Memory B cell (primary cell): Measurements from ENCODE around the gene NFATC4.

Experiments used
- ATAC-seq: fragments of 150-1000 bp; cut with Tn5 transposase; 2 replicates; pipeline ENCODE4 v1.10.0; 2021; ENCODE audit warnings: low read depth, mild to moderate bottlenecking, moderate library complexity
- DNase-seq, 2 donors: peaks; one replicate each; pipeline ENCODE4 v3.0.0; 2022; ENCODE audit warnings: low spot score in 2 of 2
- H3K27ac Mint-ChIP-seq: one replicate; pipeline ENCODE4 v1.8.0; 2022; ENCODE audit warnings: mild to moderate bottlenecking, moderate library complexity, mixed read lengths
- H3K27me3 Mint-ChIP-seq: one replicate; pipeline ENCODE4 v1.8.0; 2022; ENCODE audit warnings: mixed read lengths
- H3K36me3 Mint-ChIP-seq: one replicate; pipeline ENCODE4 v1.8.0; 2022; ENCODE audit warnings: mild to moderate bottlenecking, mixed read lengths
- H3K4me1 Mint-ChIP-seq: one replicate; pipeline ENCODE4 v1.8.0; 2022; ENCODE audit warnings: mixed read lengths
- H3K4me3 Mint-ChIP-seq: one replicate; pipeline ENCODE4 v1.8.0; 2022; ENCODE audit warnings: mild to moderate bottlenecking, moderate library complexity, mixed read lengths
- H3K9me3 Mint-ChIP-seq: one replicate; pipeline ENCODE4 v1.8.0; 2022; ENCODE audit warnings: mixed read lengths

The NFATC4 gene

GRCh38 chr14:24425704-24426103 is 57.7 kb downstream of the NFATC4 start:
- Mint-ChIP-seq H3K9me3 (no peaks in the 10 kb centered on the region), H3K4me3 (no peak overlapping the region), H3K27me3 (no peaks in the 10 kb centered on the region), H3K4me1 (peaks cover 7% of the 10 kb centered on the region), H3K27ac (peak overlapping the region; percentile 28), H3K36me3 (no peaks in the 10 kb centered on the region)
- no peak for ATAC-seq
- no peak for DNase-seq

DNA sequence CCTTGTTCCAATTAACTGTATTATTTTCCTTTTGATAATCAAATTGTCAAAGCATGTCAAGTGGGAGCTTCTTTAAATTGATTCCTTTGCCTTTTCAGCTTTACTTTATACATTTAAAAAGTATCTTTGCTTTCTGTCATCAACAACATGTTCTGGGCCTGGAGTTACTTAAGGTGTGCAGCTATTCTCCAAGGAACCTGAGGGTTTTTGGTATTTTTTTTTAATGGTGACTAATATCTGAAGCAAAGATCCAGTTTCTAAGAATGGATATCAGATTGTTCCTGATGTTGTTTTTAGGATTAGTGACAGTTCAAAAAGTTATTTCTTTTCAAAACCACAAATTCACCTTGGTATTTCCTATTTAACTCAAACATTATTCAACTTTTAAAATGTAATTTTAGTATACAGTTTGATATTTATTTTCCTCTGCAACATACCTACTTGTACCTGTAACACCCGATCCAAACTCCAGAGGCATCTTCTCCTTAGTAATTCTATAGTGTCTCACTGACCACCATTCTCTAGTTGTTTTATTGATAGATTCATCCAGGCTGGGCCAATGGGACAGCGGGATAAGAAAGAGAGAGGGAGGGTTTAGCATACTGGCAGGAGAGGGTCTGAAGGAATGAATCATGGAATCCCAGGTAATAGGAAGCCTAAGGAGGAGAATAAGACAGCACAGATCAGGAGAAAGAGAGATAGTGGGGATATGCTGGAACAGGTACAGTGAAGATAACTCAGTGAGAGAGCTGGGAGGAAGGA is 58.3 kb downstream of the NFATC4 start:
- Mint-ChIP-seq H3K36me3 (no peaks in the 10 kb centered on the region), H3K27ac (peak overlapping the region; percentile 28), H3K4me1 (peaks cover 11% of the 10 kb centered on the region), H3K9me3 (no peaks in the 10 kb centered on the region), H3K4me3 (no peak overlapping the region), H3K27me3 (no peaks in the 10 kb centered on the region)
- no peak for ATAC-seq
- no peak for DNase-seq

DNA sequence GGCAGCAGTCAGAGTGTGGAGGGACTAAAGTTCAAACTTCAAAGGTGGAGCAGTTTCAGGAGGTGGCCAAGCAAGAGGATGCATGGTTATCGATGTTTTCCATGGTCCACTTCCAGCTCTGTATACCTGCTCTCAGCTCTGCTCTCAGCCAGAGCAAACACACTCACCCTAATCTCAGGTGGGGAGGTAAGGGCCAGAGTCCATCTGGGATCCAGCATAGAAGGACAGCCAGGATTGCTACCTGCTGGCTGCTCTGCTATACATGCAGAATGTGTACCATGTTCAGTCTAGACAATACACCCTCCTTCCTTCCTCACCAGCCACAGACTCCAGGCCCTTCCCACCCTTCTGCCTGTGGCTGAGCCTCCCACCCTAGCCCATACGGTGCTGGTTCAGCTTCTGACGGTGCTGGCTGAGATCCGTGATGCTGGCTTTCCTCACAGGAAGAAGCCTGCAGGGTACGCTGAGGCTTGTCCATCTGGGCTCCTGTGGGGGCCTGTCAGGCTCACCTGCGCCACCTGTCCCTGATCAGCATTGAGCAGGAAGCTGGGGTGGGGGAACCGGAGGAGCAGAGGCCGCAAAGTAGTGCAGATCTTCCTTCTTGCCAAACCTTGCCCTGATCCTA is 59.0 kb downstream of the NFATC4 start:
- no peaks in the 10 kb centered on the region for H3K9me3 Mint-ChIP-seq
- no peak overlapping the region for H3K27ac Mint-ChIP-seq
- ATAC-seq (no peak), DNase-seq (no peak)
- no peak overlapping the region for H3K4me3 Mint-ChIP-seq
- H3K4me1 Mint-ChIP-seq: peaks cover 15% of the 10 kb centered on the region
- H3K27me3 Mint-ChIP-seq: no peaks in the 10 kb centered on the region
- peaks cover 3% of the 10 kb centered on the region for H3K36me3 Mint-ChIP-seq

DNA sequence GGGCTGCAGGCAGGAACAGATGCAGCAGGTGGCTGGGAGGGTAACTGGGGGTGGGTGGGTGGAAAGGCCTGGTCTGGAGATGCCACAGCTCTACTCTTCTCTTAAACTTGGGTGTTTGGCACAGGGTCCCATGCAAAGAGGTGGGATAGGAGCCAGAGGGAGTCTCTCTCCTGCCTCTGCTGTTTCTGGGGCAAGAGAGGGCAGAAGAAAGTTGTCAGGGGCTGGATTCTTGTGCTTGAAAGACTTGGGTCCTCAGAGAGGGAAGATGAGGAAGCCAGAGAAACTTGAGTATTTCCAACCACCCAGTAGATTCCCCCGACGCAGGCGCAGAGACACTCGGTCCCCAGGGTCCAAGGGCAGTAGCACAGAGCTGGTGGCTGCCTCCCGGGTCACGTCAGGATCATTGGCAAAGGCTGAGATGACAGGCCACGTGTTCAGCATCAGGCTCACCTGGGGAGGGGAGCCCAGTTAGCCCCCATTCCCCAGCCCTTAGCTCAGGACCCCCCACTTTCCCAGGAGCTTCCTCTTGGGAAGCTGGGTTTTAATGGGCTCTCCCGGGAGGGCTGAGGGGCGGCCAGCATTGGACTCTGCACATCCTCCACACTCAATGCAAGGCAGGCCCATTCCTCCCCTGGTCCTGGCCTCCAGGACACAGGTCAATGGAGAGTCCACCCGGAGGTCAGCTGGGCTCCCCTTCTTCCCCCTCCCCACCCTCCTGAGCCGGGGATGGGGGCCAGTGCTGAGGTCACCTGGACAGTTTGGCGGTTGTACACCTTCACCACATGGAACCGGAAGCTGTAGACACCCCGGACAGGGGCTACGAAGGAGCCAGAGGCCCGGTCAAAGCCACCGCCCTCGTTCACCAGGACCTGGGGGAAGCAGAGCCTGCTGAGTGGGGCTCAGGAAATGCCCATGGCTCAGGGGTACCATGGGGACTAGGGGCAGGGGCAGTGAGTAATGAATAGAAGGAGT is 59.8 kb downstream of the NFATC4 start:
- DNase-seq (no peak), ATAC-seq (no peak)
- H3K9me3 Mint-ChIP-seq: no peaks in the 10 kb centered on the region
- H3K27ac Mint-ChIP-seq: no peak overlapping the region
- no peak overlapping the region for H3K4me3 Mint-ChIP-seq
- H3K36me3 Mint-ChIP-seq: peaks cover 3% of the 10 kb centered on the region
- peaks cover 15% of the 10 kb centered on the region for H3K4me1 Mint-ChIP-seq
- H3K27me3 Mint-ChIP-seq: no peaks in the 10 kb centered on the region

DNA sequence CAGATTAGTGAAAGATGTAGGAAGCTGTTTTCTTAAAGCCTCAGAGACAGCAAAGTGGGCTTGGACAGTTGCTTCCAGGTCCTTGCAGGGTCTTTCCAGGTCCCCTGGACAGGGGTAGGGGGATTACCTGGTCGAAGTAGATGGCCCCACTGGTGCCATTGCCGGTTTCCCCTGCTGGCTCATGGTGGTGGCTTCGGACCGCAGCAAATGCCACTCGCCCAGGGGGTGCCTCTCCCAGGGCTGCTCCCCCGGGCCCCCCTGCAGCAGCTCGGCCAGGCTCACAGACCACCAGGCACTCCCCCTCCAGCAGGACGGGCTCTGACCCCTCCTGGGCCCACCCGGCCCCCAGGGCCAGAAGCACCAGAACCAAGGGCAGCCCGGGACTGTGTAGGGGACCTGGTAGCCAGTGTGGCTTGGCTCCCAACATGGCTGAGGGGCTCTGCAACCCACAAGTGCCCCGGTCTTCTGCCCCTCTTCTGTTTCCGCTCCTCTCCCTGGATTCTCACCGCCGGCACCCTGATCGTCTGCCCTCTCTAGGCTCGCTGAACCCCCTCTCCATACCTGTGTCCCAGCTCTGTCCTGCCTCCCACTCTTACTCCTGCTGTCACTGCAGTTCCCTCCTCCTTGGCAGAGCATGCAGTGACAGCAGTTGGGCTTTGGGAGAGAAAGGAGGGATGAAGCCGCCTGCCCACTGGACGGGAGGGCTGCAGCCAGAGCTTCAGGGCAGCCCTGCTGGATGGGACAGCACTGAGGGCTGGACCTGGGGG is 60.8 kb downstream of the NFATC4 start:
- H3K4me1 Mint-ChIP-seq: peaks cover 20% of the 10 kb centered on the region
- H3K36me3 Mint-ChIP-seq: peaks cover 9% of the 10 kb centered on the region
- ATAC-seq (no peak), DNase-seq (no peak)
- peak overlapping the region; percentile 89 for H3K4me3 Mint-ChIP-seq
- H3K9me3 Mint-ChIP-seq: no peaks in the 10 kb centered on the region
- peak overlapping the region; percentile 98 for H3K27ac Mint-ChIP-seq
- H3K27me3 Mint-ChIP-seq: no peaks in the 10 kb centered on the region
